Measurements from ENCODE around the gene SHISAL1.

- no peak for TF ChIP-seq CTCF (IDR thresholded peaks at IDR 0.05 in 8 of 11, conservative IDR thresholded peaks at IDR 0.05 in 3 of 11)
- TF ChIP-seq POLR2A (IDR thresholded peaks at IDR 0.05): no peak
- TF ChIP-seq POLR2AphosphoS5 (IDR thresholded peaks at IDR 0.05): no peak
Measured at GRCh38 chr22:44314425-44315067, 1.8 kb upstream of the SHISAL1 start.
